ENCODE data around the gene MAFB. TPM values are rescaled to one million over a fixed set of nuclear protein-coding genes. Genes with fewer than 3 reads are reported as not detected.

The MAFB gene
- total RNA-seq, 8 experiments from 2014 or later, result 4.1 to 25.2 (median 8.3) TPM

GRCh38 chr20:40715491-40715890 lies 26.5 kb upstream of the MAFB start:
- Histone ChIP-seq H3K27ac (no peak overlapping the region), H3K4me1 (replicated peaks in 1 of 2) (peaks cover 8 to 23% of the 10 kb centered on the region in 2 donors), H3K4me3 (no peak overlapping the region)
- in situ Hi-C loops (cut with MboI; ENCODE audit: low pct_unique_long_range_greater_than_20kb in 2 of 9, low sequenced_read_pairs in 9 of 9, unreplicated experiment in 9 of 9), result loop anchor here in 2 of 9 experiments (25.0 kb wide), 1 partner anchor 222 kb away; no protein-coding TSS in a partner anchor
- no peak for ATAC-seq (replicated peaks in 6 of 8)
- 71 to 90% (median 79%) methylated on average over 1 to 3 of the region's 3 CpGs; no CpG with 5 or more reads in 6 of the 10 experiments for WGBS, 10 experiments

- 20 to 100% (median 68%) methylated on average over 1 to 3 of the region's 3 CpGs; no CpG with 5 or more reads in 1 of the 10 experiments for WGBS, 10 experiments
- H3K4me1 ChIP-seq (replicated peaks in 1 of 2), result peaks cover 8 to 23% of the 10 kb centered on the region in 2 donors
- peak in 2 of 8 experiments; percentile 27 to 52 for ATAC-seq (replicated peaks in 6 of 8)
- H3K27ac ChIP-seq, result no peak overlapping the region
- in situ Hi-C loops (cut with MboI; ENCODE audit: low pct_unique_long_range_greater_than_20kb in 2 of 9, low sequenced_read_pairs in 9 of 9, unreplicated experiment in 9 of 9), result loop anchor here in 2 of 9 experiments (25.0 kb wide), 1 partner anchor 222 kb away; no protein-coding TSS in a partner anchor
- H3K4me3 ChIP-seq, result no peak overlapping the region
These were observed 25.9 kb upstream of the MAFB start for GRCh38 chr20:40714916-40715315.

GRCh38 chr20:40714109-40714508 lies 25.1 kb upstream of the MAFB start:
- Histone ChIP-seq H3K4me3 (no peak overlapping the region), H3K4me1 (replicated peaks in 1 of 2) (peaks cover 8 to 23% of the 10 kb centered on the region in 2 donors), H3K27ac (no peak overlapping the region)
- WGBS, 10 experiments, result 64 to 93% (median 85%) methylated on average over 1 to 4 of the region's 4 CpGs; no CpG with 5 or more reads in 2 of the 10 experiments
- no peak for ATAC-seq (replicated peaks in 6 of 8)
- in situ Hi-C loops (cut with MboI; ENCODE audit: low pct_unique_long_range_greater_than_20kb in 2 of 9, low sequenced_read_pairs in 9 of 9, unreplicated experiment in 9 of 9), result loop anchor here in 2 of 9 experiments (25.0 kb wide), 1 partner anchor 223 kb away; no protein-coding TSS in a partner anchor

- H3K27ac ChIP-seq, result no peak overlapping the region
- no peak overlapping the region for H3K4me3 ChIP-seq
- peaks cover 3 to 23% of the 10 kb centered on the region in 2 donors for H3K4me1 ChIP-seq (replicated peaks in 1 of 2)
- in situ Hi-C loops (cut with MboI; ENCODE audit: low pct_unique_long_range_greater_than_20kb in 2 of 9, low sequenced_read_pairs in 9 of 9, unreplicated experiment in 9 of 9), result loop anchor here in 2 of 9 experiments (25.0 kb wide), 1 partner anchor 224 kb away; no protein-coding TSS in a partner anchor
- WGBS, 10 experiments, result 10 to 80% (median 58%) methylated on average over 1 to 5 of the region's 6 CpGs; no CpG with 5 or more reads in 2 of the 10 experiments
- no peak for ATAC-seq (replicated peaks in 6 of 8)
These were observed 24.5 kb upstream of the MAFB start for GRCh38 chr20:40713508-40713907.

- 30 to 83% (median 60%) methylated on average over 2 to 11 of the region's 13 CpGs; no CpG with 5 or more reads in 1 of the 10 experiments for WGBS, 10 experiments
- peak in 1 of 8 experiments; percentile 14 for ATAC-seq (replicated peaks in 6 of 8)
- in situ Hi-C loops (cut with MboI; ENCODE audit: low pct_unique_long_range_greater_than_20kb in 2 of 9, low sequenced_read_pairs in 9 of 9, unreplicated experiment in 9 of 9), result loop anchor here in 2 of 9 experiments (25.0 kb wide), 1 partner anchor 226 kb away; no protein-coding TSS in a partner anchor
- Histone ChIP-seq H3K4me1 (replicated peaks in 1 of 2) (peaks cover 6 to 36% of the 10 kb centered on the region in 2 donors), H3K4me3 (no peak overlapping the region), H3K27ac (no peak overlapping the region)
These were observed 22.0 kb upstream of the MAFB start for GRCh38 chr20:40711079-40711478.

GRCh38 chr20:40710603-40711002 lies 21.6 kb upstream of the MAFB start:
- peak in 4 of 8 experiments; percentile 47 to 82 (median 57) for ATAC-seq (replicated peaks in 6 of 8)
- Histone ChIP-seq H3K27ac (no peak overlapping the region), H3K4me3 (no peak overlapping the region), H3K4me1 (replicated peaks in 1 of 2) (peaks cover 6 to 39% of the 10 kb centered on the region in 2 donors)
- WGBS, 10 experiments, result 11 to 92% (median 70%) methylated on average over 3 to 12 of the region's 13 CpGs; no CpG with 5 or more reads in 2 of the 10 experiments
- in situ Hi-C loops (cut with MboI; ENCODE audit: low pct_unique_long_range_greater_than_20kb in 2 of 9, low sequenced_read_pairs in 9 of 9, unreplicated experiment in 9 of 9), result loop anchor here in 2 of 9 experiments (25.0 kb wide), 1 partner anchor 227 kb away; no protein-coding TSS in a partner anchor

- 0 to 44% (median 35%) methylated on average over 1 to 2 of the region's 3 CpGs; no CpG with 5 or more reads in 3 of the 10 experiments for WGBS, 10 experiments
- no peak overlapping the region for H3K4me3 ChIP-seq
- ATAC-seq (replicated peaks in 6 of 8), result peak; percentile 24 to 96 (median 56)
- H3K4me1 ChIP-seq (replicated peaks in 1 of 2), result peaks cover 5 to 37% of the 10 kb centered on the region in 2 donors
- in situ Hi-C loops (cut with MboI; ENCODE audit: low pct_unique_long_range_greater_than_20kb in 2 of 9, low sequenced_read_pairs in 9 of 9, unreplicated experiment in 9 of 9), result loop anchor here in 2 of 9 experiments (25.0 kb wide), 1 partner anchor 230 kb away; no protein-coding TSS in a partner anchor
- H3K27ac ChIP-seq, result no peak overlapping the region
These were observed 18.0 kb upstream of the MAFB start for GRCh38 chr20:40706977-40707582.

- in situ Hi-C loops (cut with MboI; ENCODE audit: low pct_unique_long_range_greater_than_20kb in 2 of 9, low sequenced_read_pairs in 9 of 9, unreplicated experiment in 9 of 9), result loop anchor here in 2 of 9 experiments (25.0 kb wide), 1 partner anchor 232 kb away; no protein-coding TSS in a partner anchor
- Histone ChIP-seq H3K4me1 (replicated peaks in 1 of 2) (peaks cover 5 to 24% of the 10 kb centered on the region in 2 donors), H3K4me3 (no peak overlapping the region), H3K27ac (no peak overlapping the region)
- no peak for ATAC-seq (replicated peaks in 6 of 8)
- 20 to 57% (median 39%) methylated on average over 1 to 3 of the region's 3 CpGs; no CpG with 5 or more reads in 4 of the 10 experiments for WGBS, 10 experiments
These were observed 16.4 kb upstream of the MAFB start for GRCh38 chr20:40705413-40705812.

GRCh38 chr20:40704828-40705227 lies 15.8 kb upstream of the MAFB start:
- 0 to 80% (median 33%) methylated on average over 1 to 3 of the region's 4 CpGs for WGBS, 10 experiments
- peaks cover 5 to 24% of the 10 kb centered on the region in 2 donors for H3K4me1 ChIP-seq (replicated peaks in 1 of 2)

GRCh38 chr20:40703975-40704530 lies 15.0 kb upstream of the MAFB start:
- no peak overlapping the region for H3K4me3 ChIP-seq
- peaks cover 5 to 24% of the 10 kb centered on the region in 2 donors for H3K4me1 ChIP-seq (replicated peaks in 1 of 2)
- in situ Hi-C loops (cut with MboI; ENCODE audit: low pct_unique_long_range_greater_than_20kb in 2 of 9, low sequenced_read_pairs in 9 of 9, unreplicated experiment in 9 of 9), result loop anchor here in 2 of 9 experiments (25.0 kb wide), 1 partner anchor 233 kb away; no protein-coding TSS in a partner anchor
- ATAC-seq (replicated peaks in 6 of 8), result peak in 5 of 8 experiments; percentile 76 to 86 (median 83)
- no peak overlapping the region for H3K27ac ChIP-seq
- WGBS, 10 experiments, result 7 to 100% (median 61%) methylated on average over 1 to 5 of the region's 8 CpGs; no CpG with 5 or more reads in 2 of the 10 experiments

More at GRCh38 chr20:40704828-40705227, 15.8 kb upstream of the MAFB start:
- peak in 3 of 8 experiments; percentile 62 to 72 (median 69) for ATAC-seq (replicated peaks in 6 of 8)
- no peak overlapping the region for H3K27ac ChIP-seq
- H3K4me3 ChIP-seq, result no peak overlapping the region
- in situ Hi-C loops (cut with MboI; ENCODE audit: low pct_unique_long_range_greater_than_20kb in 2 of 9, low sequenced_read_pairs in 9 of 9, unreplicated experiment in 9 of 9), result loop anchor here in 2 of 9 experiments (25.0 kb wide), 1 partner anchor 232 kb away; no protein-coding TSS in a partner anchor

- ATAC-seq (replicated peaks in 6 of 8), result no peak
- Histone ChIP-seq H3K27ac (no peak overlapping the region), H3K4me1 (replicated peaks in 1 of 2) (peaks cover 5 to 24% of the 10 kb centered on the region in 2 donors), H3K4me3 (no peak overlapping the region)
- WGBS, 10 experiments, result 0 to 83% (median 70%) methylated on average over 1 to 4 of the region's 4 CpGs; no CpG with 5 or more reads in 1 of the 10 experiments
- in situ Hi-C loops (cut with MboI; ENCODE audit: low pct_unique_long_range_greater_than_20kb in 2 of 9, low sequenced_read_pairs in 9 of 9, unreplicated experiment in 9 of 9), result loop anchor here in 2 of 9 experiments (25.0 kb wide), 1 partner anchor 235 kb away; no protein-coding TSS in a partner anchor
These were observed 13.5 kb upstream of the MAFB start for GRCh38 chr20:40702504-40702903.

GRCh38 chr20:40698744-40699143 lies 9.7 kb upstream of the MAFB start:
- H3K27ac ChIP-seq, result no peak overlapping the region
- peaks cover 0 to 3% of the 10 kb centered on the region in 2 donors for H3K4me1 ChIP-seq (replicated peaks in 1 of 2)
- in situ Hi-C loops (cut with MboI; ENCODE audit: low pct_unique_long_range_greater_than_20kb in 2 of 9, low sequenced_read_pairs in 9 of 9, unreplicated experiment in 9 of 9), result loop anchor here in 8 of 9 experiments (10.0 to 25.0 kb wide), 6 partner anchors 434 to 1586 kb away; no protein-coding TSS in a partner anchor
- no peak for ATAC-seq (replicated peaks in 6 of 8)
- no peak overlapping the region for H3K4me3 ChIP-seq
